ENCODE results near the gene CCNDBP1. TPM values are rescaled to one million over a fixed set of nuclear protein-coding genes. Genes with fewer than 3 reads are reported as not detected.

The CCNDBP1 gene
- total RNA-seq, 1 experiment from 2014 or later = 34.1 TPM

DNA sequence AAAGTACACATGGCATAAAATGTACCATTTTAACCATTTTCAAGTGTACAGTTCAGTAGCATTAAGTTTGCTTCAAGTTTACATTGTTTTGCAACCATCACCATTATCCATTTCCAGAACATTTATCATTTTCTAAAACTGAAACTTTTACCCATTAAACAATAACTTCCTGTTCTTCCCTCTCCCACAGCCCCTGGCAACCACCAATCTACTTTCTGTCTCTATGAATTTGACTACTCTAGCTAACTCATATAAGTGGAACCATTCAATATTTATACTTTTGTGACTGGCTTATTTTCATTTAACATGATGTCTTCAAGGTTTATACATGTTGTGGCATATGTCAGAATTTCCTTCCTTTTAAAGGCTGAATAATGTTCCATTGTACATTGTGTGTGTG, 31.9 kb upstream of the CCNDBP1 start:
- H3K9me3 Mint-ChIP-seq = no peaks in the 10 kb centered on the region
- Histone ChIP-seq H3K4me2 (ENCODE audit: insufficient read depth, insufficient read length, low read length) (no peak overlapping the region), H2AFZ (ENCODE audit: low read length) (no peak overlapping the region), H3K79me2 (ENCODE audit: insufficient read depth, low read length) (no peaks in the 10 kb centered on the region), H3K18ac (ENCODE audit: insufficient read length, low read depth, low read length) (no peak overlapping the region), H3K9ac (ENCODE audit: extremely low read depth, insufficient read length, low read length) (no peak overlapping the region), H3K56ac (ENCODE audit: insufficient read length, low read depth, low read length) (no peak overlapping the region), H3K27ac (ENCODE audit: insufficient read length, low read depth, low read length) (no peak overlapping the region), H2BK20ac (ENCODE audit: low read depth, low read length, poor library complexity, severe bottlenecking) (no peak overlapping the region), H3K9me3 (ENCODE audit: control insufficient read depth, low read depth, low read length) (no peaks in the 10 kb centered on the region), H2BK5ac (ENCODE audit: insufficient read length, low read length) (no peak overlapping the region), H2BK12ac (ENCODE audit: insufficient read length, low read depth, low read length) (no peak overlapping the region), H3K23ac (ENCODE audit: insufficient read length, low read depth, low read length) (no peak overlapping the region), H3K23me2 (ENCODE audit: insufficient read length, low read depth, low read length, poor library complexity, severe bottlenecking) (no peaks in the 10 kb centered on the region), H4K20me1 (ENCODE audit: control insufficient read depth, insufficient read depth, insufficient read length) (no peaks in the 10 kb centered on the region), H4K5ac (ENCODE audit: insufficient read length, low read depth, low read length) (no peak overlapping the region), H3K4me1 (ENCODE audit: insufficient read depth, low read length) (no peaks in the 10 kb centered on the region), H2BK15ac (ENCODE audit: low read depth, low read length) (no peak overlapping the region), H3T11ph (ENCODE audit: low read length) (no peak overlapping the region), H3K14ac (ENCODE audit: insufficient read depth, low read length) (no peak overlapping the region), H2AK5ac (ENCODE audit: insufficient read length, low read length) (no peak overlapping the region), H3K79me1 (ENCODE audit: insufficient read depth, low read depth, low read length, poor library complexity, severe bottlenecking) (no peaks in the 10 kb centered on the region), H3K4ac (ENCODE audit: low read depth, low read length) (no peak overlapping the region), H3K27me3 (ENCODE audit: insufficient read depth, low read length) (no peaks in the 10 kb centered on the region), H2BK120ac (ENCODE audit: low read depth, low read length, poor library complexity, severe bottlenecking) (no peak overlapping the region), H4K8ac (replicated peaks; ENCODE audit: insufficient read length, low read depth, low read length) (no peak overlapping the region), H4K91ac (ENCODE audit: insufficient read length, low read depth, low read length) (no peak overlapping the region)
- H3K4me1 Mint-ChIP-seq = peaks cover 0 to 2% of the 10 kb centered on the region in 2 experiments; a peak in 1 of 4 replicates
- no peak overlapping the region for H3K4me3 Mint-ChIP-seq
- peaks cover 0 to 12% (median 0%) of the 10 kb centered on the region in 3 experiments; a peak in 2 of 7 replicates for H3K36me3 Mint-ChIP-seq (ENCODE audit: insufficient read depth in 1 of 3, low read depth in 3 of 3)
- no peak for TF ChIP-seq CTCF (conservative IDR thresholded peaks at IDR 0.05)
- no peak overlapping the region for H3K27ac Mint-ChIP-seq
- no peak for DNase-seq
- H3K27me3 Mint-ChIP-seq (ENCODE audit: low read depth) = no peaks in the 10 kb centered on the region
